Inflammatory macrophage (primary cell): ENCODE measurements around the gene RPS6KL1.

Source experiments
- DNase-seq, 2 donors: peaks; one replicate each; pipeline ENCODE4 v3.0.0-alpha.2; 2020 to 2022

The RPS6KL1 gene

GRCh38 chr14:74911704-74912103 is 11.4 kb downstream of the RPS6KL1 start:
- DNase-seq = no peak

- no peak for DNase-seq
Observed at GRCh38 chr14:74911221-74911620, 11.8 kb downstream of the RPS6KL1 start.

- no peak for DNase-seq
Observed at GRCh38 chr14:74910556-74910955, 12.5 kb downstream of the RPS6KL1 start.

- no peak for DNase-seq
Observed at GRCh38 chr14:74909911-74910310, 13.1 kb downstream of the RPS6KL1 start.

GRCh38 chr14:74909501-74909900 is 13.6 kb downstream of the RPS6KL1 start:
- DNase-seq = no peak

- no peak for DNase-seq
Observed at GRCh38 chr14:74908861-74909341, 14.2 kb downstream of the RPS6KL1 start.

- no peak for DNase-seq
Observed at GRCh38 chr14:74907744-74908143, 15.3 kb downstream of the RPS6KL1 start.

- no peak for DNase-seq
Observed at GRCh38 chr14:74906925-74907521, 16.0 kb downstream of the RPS6KL1 start.

GRCh38 chr14:74905595-74906142 is 17.4 kb downstream of the RPS6KL1 start:
- DNase-seq = peak; percentile 57 to 61

GRCh38 chr14:74904635-74905503 is 18.2 kb downstream of the RPS6KL1 start:
- DNase-seq = no peak

GRCh38 chr14:74902941-74903705 is 19.9 kb downstream of the RPS6KL1 start:
- DNase-seq = no peak

GRCh38 chr14:74898694-74899093 is 24.4 kb downstream of the RPS6KL1 start:
- DNase-seq = no peak

GRCh38 chr14:74898083-74898482 is 25.0 kb downstream of the RPS6KL1 start:
- no peak for DNase-seq

GRCh38 chr14:74897642-74898041 is 25.4 kb downstream of the RPS6KL1 start:
- no peak for DNase-seq

GRCh38 chr14:74896400-74896799 is 26.7 kb downstream of the RPS6KL1 start:
- no peak for DNase-seq

- peak; percentile 79 for DNase-seq
Observed at GRCh38 chr14:74893614-74894091, 29.4 kb downstream of the RPS6KL1 start.

GRCh38 chr14:74892745-74893144 is 30.3 kb downstream of the RPS6KL1 start:
- peak; percentile 34 to 67 for DNase-seq

- peak; percentile 62 to 68 for DNase-seq
Observed at GRCh38 chr14:74891870-74892269, 31.2 kb downstream of the RPS6KL1 start.

- DNase-seq = no peak
Observed at GRCh38 chr14:74890262-74890661, 32.8 kb downstream of the RPS6KL1 start.

GRCh38 chr14:74888164-74889158 is 34.6 kb downstream of the RPS6KL1 start:
- DNase-seq = no peak

- no peak for DNase-seq
Observed at GRCh38 chr14:74886001-74886400, 37.1 kb downstream of the RPS6KL1 start.
